ELR (cell line): ENCODE results near the gene DGUOK.
"Not testable (repeated sequence)": the region's sequence is repeated elsewhere in the genome, so short reads cannot be mapped to it uniquely, and the experiment has no call there.

Source experiments
- DNase-seq: peaks from one replicate; pipeline ENCODE4 v3.0.0-alpha.2; 2015; ENCODE audit warnings: low read depth

Gene DGUOK

DNA sequence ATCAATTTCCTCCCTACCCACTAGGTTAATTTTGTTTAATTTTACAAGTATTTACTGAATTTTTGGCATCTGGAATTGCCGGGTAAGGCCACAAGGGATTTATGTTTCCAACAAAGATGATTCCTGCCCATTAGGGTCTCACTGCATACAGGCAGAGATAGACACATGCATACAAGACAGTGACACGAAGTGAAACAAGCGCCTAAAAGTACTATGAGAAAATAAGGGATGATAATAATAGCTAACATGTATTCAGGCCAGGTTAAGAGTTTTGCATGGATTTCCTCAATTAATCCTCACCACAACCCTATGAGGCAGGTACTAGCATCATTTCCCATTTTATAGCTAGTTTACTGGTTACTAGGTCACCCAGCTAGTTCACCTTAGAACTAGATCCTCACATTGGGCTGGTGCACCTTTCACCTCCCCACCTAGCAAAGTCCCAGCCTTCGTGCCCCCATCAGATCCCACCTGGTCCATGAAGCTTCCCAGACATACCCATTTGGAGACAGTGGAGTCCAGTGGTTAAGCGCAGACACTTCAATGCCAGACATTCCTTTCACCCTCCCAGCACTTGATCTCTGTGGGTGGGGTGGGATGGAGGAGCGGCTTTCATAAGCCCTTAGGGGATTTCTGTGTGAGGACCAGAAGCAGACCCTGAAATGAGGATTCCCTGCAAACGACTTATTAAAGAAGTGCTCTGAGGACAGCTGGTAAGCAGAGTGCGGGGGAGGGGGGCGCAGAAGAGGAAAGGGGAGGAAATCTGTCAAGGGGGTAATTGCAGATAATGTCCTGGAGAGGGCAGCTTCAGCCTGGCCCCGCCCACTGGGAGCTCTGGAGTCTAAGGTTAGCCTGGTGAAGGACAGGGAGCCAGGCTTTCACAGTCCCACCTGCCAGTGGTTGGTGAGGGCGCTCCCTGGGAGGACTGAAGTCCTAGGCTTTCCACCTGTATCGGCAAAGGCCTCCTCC, 5.8 kb upstream of the DGUOK start:
- peak; percentile 63 for DNase-seq

DNA sequence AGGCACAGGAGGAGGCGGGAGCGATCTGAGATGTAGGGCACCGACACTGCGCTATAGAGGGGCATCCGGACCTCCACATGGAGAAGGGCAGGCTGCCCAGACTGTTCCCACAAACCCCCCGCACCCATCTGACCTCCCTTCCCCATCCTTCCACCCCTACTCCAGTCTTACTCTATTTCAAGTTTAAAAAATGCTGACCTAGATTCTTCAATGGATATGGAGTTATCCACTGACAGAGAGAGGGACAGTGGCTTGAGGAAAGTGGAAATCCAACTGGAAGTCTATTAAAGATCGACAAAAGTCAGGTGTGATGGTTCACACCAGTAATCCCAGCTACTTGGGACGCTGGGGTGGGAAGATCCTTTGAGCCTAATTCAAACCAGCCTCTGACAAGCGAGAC, 5.1 kb upstream of the DGUOK start:
- no peak for DNase-seq

DNA sequence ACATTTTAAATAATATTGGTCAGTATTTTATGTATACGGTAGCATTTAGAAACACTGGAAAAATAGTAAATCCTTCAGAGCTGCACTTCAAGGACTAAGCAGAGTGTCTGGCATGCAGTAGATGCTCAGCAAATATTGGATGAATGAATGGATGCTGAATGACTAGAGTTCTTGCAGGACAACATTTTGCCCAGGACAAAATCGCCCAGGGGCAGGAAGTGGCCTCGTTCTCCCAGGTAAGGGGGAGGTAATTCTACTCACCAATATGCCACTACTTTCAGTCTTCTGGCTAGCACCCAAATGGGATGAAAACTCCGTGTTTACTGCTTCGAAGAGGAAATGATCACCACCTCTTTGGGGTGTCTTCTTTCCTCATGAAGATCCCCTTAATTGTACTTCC, 4.0 kb upstream of the DGUOK start:
- no peak for DNase-seq

DNA sequence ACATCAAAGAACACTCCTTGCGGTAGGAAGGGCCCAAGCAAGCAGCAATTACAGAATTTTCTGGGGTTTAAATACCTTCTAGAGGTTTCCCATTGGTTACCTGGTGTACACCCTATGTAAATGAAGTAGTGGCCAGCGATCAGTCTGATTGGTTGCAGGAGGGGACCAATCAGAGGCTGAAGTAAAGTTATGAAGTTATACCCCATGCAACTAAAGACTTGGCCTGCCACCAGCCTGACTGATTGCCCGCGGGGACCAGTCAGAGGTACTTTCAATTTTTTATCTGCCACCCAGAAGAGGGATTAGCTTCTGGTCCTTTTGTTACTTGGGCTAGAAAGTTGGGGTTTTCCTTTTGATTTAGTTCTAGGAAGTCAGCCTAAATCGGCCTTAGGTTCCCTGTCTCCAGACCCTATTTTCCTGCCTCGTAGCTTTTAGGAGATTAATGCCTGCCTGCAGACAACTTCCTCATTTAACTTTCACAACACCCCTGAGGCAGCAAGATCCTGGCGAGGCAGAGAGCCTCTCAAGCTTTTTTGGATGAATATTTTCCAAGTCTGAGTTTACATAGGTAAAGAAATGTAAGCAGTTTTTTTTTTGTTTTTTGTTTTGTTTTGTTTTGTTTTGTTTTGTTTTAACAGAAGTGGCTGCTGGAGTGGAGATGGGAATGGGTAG, 1.5 kb upstream of the DGUOK start:
- no peak for DNase-seq

DNA sequence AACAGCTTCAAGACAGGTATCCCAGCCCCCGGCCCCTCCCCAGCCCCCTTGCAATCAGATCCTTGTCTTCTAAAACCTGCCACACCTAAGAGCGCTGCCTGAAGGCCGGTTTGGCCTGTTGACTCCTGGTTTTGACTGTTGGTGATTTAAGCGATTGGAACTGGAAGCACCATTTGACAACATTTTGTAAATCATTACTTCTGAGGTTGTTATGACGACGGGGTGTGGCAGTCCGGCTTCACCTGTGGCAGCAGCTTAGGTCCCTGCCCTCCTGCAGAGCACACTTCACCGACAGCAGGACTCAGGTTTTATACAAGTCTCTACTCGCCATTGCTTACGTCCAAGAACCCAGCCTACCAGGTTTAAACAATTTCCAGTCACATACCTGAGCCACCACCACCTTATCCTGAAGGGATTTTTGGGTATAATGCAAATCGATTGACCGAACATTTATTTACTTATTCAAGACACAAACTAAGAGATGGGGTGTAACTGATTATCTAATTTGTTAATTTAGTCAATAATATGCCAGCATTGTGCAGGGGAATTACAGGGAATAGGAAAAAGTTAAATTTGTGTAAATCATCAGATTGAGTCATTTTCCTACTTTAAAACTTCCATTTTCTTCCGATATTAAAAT, 707 bp upstream of the DGUOK start:
- no peak for DNase-seq

DNA sequence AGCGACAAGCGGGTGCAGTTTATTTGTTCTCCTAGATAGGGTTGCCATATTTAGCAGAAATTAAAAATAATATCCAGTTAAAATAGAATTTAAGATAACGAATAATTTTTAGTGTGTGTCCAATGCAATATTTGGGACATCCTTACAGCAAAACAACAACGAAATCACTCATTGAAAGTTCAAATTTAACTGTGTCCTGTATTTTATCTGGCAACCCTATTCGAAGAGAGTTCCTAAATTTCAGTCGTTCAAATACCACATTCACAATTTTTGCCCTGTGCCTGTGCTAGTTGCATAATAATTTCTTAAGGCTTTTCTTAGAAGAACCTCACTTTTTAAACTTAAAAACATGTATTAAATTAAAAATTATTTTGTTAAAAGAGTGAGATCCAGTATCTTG, 664 bp downstream of the DGUOK start:
- DNase-seq = no peak

DNA sequence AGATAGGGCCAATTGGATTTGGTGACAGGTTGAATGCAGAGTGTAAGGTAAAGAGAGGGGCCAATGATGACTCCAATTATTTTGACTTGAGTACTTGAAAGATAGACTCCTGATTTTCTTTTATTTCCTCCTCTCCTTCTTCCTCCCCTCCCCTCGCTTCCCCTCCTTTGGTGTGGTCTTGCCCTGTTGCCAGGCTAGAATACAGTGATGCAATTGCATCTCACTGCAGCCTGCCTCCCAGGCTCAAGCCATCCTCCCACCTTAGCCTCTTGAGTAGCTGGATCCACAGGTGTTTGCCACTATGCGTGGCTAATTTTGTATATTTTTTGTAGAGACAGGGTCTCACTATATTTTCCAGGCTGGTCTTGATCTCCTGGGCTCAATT, 2.3 kb downstream of the DGUOK start:
- DNase-seq = no peak

DNA sequence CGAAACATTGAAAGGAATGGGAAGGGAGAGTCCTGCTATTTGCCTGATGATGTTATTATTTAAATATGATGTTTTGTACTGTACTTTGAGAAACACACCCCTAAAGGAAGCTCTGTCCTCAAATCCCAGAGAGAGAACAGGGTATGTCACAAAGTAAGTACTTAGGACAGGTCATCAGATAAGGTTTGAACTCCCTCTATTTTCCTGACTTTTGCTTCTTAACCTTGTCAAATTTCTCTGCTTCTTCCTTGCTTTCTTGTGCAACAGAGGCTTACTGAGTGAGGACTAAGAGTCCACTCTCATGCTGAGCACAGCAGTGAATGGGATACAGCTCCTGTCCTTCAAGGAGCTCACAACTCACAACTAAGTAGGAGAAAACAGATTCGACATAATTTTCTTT, 3.7 kb downstream of the DGUOK start:
- DNase-seq = no peak

DNA sequence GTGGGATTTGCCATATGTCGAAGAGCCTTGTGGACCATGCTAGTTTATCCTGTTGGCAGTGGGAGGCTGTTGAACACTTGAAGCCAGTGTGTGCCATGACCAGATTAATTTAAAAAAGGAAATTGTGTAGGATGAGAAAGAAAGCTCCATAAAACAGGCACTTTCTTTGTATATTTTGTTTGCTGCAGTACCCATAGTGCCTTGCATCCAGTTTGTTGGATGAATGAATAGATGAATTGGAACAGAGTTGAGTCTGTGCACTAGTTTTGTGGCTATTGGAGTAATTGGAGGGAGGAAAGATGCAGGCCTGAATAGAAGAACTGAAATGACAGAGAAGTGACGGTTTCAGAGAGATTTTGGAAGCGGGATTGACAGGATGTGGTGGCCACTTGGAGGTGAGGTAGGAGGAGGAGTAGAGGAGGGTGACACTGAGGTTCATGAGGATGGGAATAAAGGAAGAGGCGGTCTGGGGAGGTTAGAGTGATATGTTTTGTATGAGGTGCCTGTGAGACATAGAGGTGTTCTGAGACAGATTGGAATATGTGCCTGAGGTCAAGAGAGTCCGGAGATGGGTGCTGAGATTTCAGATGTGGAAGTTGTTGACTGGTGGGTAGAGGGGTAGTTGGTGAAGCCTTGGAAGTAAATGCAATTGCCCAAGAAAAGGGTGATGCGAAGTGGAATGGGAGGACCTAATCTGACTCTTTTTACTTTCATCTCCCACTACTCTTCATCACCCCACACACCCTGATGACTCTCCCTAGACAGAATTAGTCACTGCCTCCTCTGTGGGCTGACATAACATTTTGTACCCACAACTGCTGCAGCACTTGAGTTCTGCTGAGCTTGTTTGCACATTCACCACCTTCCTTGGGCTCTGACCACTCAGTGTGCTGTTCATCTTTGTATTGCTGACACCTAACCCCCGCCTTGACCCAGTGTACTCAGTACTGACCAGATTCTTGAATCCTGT, 5.1 kb downstream of the DGUOK start:
- peak; percentile 87 for DNase-seq

DNA sequence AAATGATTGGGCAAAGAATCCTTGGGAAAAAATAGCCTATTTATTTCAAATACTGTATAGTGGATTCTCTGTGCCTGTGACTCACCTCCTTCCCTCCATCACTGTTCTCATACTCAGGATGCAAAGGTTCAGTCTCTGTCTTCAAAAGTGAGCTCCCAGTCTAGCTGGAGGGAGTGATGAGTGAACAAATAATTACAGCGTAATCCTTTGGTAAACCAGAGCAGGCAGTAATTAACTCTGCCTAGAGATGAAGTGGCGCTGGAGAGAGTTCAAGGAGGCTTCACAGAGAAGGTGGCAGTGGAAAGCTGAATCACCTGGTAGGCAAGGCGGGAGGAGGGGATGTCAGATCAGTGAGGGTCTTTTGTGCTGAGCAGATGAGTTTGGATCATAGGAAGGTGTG, 6.5 kb downstream of the DGUOK start:
- peak; percentile 46 for DNase-seq

DNA sequence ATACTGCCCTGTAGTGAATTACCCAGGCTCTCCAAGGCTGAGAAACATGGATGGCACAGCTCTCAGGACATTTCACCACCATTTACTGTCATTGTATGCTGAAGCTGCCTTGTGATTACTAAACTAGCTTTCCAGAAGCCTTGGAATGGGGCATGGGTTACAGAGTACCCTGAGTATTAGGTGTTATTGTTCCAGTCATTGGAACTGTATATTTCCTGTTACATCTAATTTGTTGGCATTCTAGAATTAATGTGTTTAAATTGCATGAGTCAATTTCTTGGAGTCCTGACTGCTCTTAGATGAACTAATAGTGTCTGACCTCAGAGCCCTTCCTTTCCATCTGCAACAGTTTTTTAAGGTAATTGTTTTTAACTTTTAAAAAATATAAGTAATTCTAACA, 9.0 kb downstream of the DGUOK start:
- peak; percentile 26 for DNase-seq

DNA sequence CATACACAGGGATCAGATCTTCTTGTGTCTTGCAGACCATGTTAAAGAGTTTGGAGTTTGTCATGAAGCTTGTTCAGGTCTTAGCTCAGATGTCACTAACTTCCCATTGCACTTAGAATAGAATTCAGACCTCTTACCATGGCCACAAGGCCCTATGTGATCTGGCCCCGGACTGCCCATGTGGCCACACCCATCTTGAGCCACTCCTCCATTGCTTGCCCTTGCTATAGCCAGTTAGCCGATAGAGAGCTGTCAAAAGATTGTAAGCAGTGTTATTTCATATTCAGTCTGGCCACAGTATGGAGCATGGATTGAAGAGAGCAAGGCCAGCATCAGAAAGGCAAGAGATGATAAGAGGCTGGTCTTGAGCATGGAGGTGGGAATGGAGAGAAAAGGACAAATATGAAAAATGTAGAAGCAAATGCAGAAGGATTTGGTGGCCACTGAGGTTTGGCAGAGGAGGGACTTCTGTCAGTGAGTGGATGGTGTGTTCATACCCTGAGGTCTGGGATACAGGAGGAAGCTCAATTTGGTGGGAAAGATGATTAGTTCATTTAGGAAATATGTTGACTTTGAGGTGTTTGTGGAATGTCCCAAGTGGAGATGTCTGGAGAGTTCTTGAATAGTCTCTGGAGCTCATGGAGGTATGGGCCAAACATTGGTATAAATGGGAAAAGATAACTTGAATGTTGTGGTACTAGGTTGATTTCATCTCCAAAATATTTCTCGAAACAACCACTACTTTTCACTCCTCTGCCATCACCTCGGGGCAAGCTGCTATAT, 10.6 kb downstream of the DGUOK start:
- no peak for DNase-seq

DNA sequence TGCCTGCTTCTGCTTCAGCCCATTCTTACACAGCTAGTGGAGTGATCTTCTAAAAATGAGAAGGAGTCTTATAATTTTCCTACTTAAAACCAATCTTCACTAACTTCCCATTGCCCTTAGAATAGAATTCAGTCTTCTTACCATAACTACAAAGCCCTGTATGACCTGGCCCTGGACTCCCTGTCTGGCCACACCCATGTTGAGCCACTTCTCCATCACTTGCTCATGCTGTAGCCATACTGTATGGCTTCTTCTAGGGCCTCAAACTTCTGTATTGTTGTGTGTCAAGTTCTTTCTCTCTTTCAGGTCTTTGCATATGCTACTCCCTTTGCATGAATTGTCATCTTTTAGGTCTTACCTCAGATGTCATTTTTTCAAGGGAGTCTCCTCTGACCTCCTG, 11.2 kb downstream of the DGUOK start:
- DNase-seq = peak; percentile 31

DNA sequence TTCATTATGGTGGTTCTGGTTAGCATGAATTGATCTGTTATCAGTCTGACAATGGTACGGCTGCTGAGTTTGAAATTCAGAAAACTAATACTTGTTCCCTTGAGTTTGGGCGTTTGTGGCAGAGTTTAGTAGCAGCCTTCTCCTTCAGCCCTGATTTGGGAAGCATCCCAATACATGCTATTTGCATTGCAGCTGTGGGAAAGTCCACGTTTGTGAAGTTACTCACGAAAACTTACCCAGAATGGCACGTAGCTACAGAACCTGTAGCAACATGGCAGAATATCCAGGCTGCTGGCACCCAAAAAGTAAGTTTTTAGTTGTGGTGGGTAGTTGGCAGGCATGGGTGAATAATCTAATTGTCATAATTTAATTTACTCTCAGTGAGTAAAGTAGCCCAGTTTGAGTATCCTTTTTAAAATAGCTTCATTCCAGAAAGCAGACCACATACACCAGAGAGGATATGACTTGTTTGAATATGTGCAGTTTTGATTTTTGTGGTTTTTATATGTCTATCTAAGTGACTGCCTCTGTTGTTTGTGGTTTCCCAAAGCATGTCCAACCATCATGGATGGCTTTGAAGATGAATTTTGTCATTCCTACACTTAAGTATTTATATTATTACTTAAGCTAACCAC, 12.2 kb downstream of the DGUOK start:
- peak; percentile 87 for DNase-seq

DNA sequence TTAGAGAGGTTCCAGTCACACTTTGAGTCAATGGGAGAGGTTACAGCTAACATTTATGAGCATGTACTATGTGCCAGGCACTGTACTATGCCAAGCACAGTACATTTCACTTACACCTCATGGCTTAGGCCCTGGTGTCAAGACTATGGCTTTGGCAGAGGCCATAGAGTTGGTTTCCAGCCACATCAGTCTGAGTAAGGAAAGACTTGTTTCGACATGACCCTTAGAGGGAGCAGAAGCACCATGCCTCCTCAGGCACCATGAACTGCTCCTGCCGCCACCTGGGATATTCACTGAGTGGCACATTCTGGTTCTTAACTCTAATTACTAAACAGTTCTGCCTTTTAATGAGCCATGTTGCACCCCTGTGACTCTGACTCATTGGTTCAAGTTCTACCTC, 12.7 kb downstream of the DGUOK start:
- peak; percentile 42 for DNase-seq

DNA sequence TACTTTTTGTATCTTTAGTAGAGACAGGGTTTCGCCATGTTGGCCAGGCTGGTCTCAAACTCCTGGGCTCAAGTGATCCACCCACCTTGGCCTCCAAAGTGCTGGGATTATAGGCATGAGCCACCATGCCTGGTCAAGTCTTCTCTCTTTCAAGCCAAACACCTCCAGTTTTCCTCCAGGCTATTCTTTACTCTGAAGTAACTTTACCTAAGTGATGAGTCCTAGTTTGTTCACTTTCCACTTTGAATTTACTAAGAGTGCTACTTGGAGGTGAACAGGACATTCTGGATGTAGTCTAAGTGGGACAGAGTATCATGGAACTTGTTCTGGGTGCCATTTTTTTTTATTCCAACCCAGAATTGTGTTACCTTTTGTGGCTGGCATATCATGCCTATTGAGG, 13.4 kb downstream of the DGUOK start:
- not testable (repeated sequence) for DNase-seq

DNA sequence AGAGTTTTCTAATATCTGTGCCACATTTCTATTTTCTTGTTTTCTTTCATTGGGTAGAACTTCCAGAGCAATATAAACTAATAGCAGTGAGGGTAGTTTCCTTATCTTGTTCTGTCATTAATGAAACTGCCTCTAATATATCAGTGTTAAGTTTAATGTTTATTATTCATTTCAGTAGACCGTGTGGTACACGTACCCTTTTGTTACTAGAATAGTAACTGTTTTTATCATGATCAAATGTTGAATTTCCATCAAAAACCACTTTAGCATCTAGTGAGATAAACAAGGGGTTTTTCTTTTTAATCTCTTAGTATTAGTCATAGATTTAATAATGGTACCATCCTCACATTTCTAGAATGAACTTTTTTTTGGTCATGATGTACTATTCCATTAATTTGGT, 16.0 kb downstream of the DGUOK start:
- DNase-seq = no peak

DNA sequence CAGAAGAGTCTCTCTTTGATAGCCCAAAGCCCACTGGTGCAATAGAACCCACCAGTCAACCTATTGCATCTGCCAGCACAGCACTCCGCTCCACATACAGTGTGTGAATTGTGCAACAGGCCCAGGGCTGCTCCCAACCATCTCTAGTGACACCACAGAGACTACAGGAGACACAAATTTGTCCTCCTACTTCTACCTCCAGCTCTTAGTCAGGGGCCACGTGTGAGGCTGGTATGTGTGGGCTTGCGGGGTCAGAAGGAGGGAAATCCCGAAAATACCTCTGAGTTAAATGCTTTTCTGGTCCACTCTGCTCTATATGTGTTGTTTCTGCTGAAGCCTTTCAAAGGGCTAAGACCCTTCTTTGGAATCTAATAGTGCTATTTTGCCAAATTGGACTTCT, 18.0 kb downstream of the DGUOK start:
- no peak for DNase-seq

DNA sequence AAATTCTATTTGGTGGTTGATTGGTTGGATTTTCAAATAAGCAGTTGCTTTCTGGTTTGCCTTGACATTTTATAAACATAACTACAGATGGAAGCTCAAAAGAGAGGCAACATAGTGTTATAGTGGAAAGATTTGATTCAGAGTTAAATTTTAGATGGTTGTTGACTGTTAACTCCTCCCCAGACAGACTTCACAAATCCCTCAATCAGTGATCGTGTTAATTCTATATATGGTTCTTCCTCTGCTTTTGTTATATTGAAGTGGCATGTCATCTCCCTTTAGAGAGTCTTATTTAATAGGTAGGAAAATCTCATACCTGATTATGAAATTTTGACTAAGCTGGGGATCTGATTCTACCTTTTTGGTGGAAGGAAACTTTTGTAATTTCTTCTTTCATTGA, 19.5 kb downstream of the DGUOK start:
- no peak for DNase-seq

DNA sequence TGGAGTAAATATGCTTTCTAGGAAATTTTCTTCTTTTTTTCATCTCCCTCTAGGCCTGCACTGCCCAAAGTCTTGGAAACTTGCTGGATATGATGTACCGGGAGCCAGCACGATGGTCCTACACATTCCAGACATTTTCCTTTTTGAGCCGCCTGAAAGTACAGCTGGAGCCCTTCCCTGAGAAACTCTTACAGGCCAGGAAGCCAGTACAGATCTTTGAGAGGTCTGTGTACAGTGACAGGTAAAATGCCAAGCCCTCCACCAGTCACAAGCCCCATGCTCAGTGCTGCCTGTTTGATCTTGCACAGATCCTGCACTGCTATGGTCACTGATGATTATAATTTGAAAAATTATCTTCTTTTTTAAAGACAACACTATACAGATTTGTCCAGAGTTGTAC, 20.0 kb downstream of the DGUOK start:
- no peak for DNase-seq
